ENCODE results near the gene SYS1. TPM values are rescaled to one million over a fixed set of nuclear protein-coding genes. Genes with fewer than 3 reads are reported as not detected.

SYS1 gene
- polyA plus RNA-seq, 1 experiment, result 25.1 TPM

DNA sequence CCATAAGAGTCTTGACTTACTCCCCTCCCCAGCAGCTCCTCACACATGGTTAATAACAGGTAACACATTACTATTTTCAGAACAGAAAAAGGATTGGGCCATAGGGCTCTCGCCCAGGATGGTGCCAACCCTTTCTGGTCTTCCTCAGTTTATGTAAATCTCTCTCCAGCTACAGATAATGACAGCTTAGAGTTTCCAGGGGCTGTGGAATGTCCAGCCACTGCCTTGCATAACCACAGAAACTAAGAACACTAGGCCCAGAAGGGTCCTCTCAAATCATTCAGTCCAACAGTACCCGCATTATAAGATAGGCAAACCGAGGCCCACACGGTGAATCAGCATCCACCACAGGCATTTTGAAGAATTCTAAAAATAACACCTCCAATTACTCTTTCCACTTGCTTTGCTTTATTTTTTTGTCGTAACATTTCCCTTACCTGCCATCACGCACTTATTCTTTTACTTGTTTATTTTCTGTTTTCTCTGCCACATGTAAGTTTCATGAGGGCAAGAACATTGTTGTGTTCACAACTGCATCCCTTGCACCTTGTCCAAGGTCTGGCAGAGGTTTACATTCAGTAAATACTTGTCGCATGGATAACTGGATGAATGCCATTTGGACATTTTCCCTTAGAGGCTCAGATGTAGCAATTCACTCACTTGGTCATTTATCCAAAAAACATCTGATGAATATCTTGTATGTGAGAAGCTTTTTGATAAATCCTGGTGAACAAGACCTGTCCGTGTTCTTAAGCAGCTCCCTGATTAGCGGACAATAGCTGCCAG lies 8.3 kb upstream of the SYS1 start:
- no peak for TF ChIP-seq CTCF (IDR thresholded peaks at IDR 0.05; ENCODE audit: low read depth, low read length)
- DNase-seq (ENCODE audit: low read depth, low spot score), result no peak
- Histone ChIP-seq H3K4me3 (ENCODE audit: low read depth, low read length) (peak overlapping the region; percentile 15; the same call in 1 of the 2 replicates), H3K27ac (ENCODE audit: low read depth, low read length) (peak overlapping the region; percentile 73), H3K9me3 (ENCODE audit: control insufficient read depth, insufficient read depth, low read length) (no peaks in the 10 kb centered on the region), H3K27me3 (ENCODE audit: control insufficient read depth, insufficient read depth, low read length) (no peaks in the 10 kb centered on the region)
- ChIA-PET CTCF (interaction anchor here (0.9 to 6.3 kb wide), 5 partner anchors 8 to 416 kb away, joined by 3 to 58 read pairs (median 6); partner anchors contain the start of gene SYS1), POLR2A (interaction anchor here (1.0 to 1.2 kb wide), 3 partner anchors 11 to 82 kb away, joined by 3 to 5 read pairs (median 4); no protein-coding TSS in a partner anchor)

GRCh38 chr20:45355209-45356084 lies 7.5 kb upstream of the SYS1 start:
- DNase-seq (ENCODE audit: low read depth, low spot score), result no peak
- TF ChIP-seq CTCF (IDR thresholded peaks at IDR 0.05; ENCODE audit: low read depth, low read length), result no peak
- CTCF ChIA-PET, result interaction anchor here (0.9 to 6.3 kb wide), 5 partner anchors 8 to 415 kb away, joined by 3 to 58 read pairs (median 3); partner anchors contain the start of gene SYS1
- POLR2A ChIA-PET, result interaction anchor here (1.0 to 1.2 kb wide), 3 partner anchors 11 to 81 kb away, joined by 3 to 5 read pairs (median 4); no protein-coding TSS in a partner anchor
- H3K4me3 ChIP-seq (ENCODE audit: low read depth, low read length), result peak overlapping the region; percentile 15; the same call in 1 of the 2 replicates
- H3K27me3 ChIP-seq (ENCODE audit: control insufficient read depth, insufficient read depth, low read length), result no peaks in the 10 kb centered on the region
- peak overlapping the region; percentile 73 for H3K27ac ChIP-seq (ENCODE audit: low read depth, low read length)
- no peaks in the 10 kb centered on the region for H3K9me3 ChIP-seq (ENCODE audit: control insufficient read depth, insufficient read depth, low read length)

GRCh38 chr20:45358282-45359068 lies 4.5 kb upstream of the SYS1 start:
- Histone ChIP-seq H3K27me3 (ENCODE audit: control insufficient read depth, insufficient read depth, low read length) (no peaks in the 10 kb centered on the region), H3K27ac (ENCODE audit: low read depth, low read length) (peak overlapping the region; percentile 57), H3K9me3 (ENCODE audit: control insufficient read depth, insufficient read depth, low read length) (no peaks in the 10 kb centered on the region; the same call in 1 of the 2 replicates), H3K4me3 (ENCODE audit: low read depth, low read length) (no peak overlapping the region)
- TF ChIP-seq CTCF (IDR thresholded peaks at IDR 0.05; ENCODE audit: low read depth, low read length), result no peak
- no peak for DNase-seq (ENCODE audit: low read depth, low spot score)
- POLR2A ChIA-PET, result interaction anchor here (0.8 to 2.1 kb wide), 7 partner anchors 10 to 22 kb away, joined by 3 to 6 read pairs (median 4); partner anchors contain the start of gene SDC4
- CTCF ChIA-PET, result interaction anchor here (0.9 to 7.0 kb wide), 7 partner anchors 15 to 413 kb away, joined by 3 to 88 read pairs (median 5); no protein-coding TSS in a partner anchor

DNA sequence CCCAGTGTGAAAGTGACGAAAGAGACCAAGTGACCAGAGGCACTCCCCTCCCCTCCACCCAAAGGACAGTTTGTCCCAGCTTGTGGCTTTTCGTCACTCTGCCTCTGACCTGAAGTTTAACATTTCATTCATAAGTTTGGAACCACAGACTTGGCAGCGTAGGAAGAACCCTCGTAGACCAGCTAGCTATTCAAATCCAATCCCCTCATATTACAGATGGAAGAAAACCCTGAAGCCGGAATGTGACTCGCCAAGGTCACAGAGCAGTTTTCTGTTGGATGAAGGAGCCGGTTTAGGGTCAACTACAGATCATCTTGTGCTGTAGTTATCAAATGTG lies 3.9 kb upstream of the SYS1 start:
- ChIA-PET POLR2A (interaction anchor here (0.8 to 2.1 kb wide), 3 partner anchors 10 to 21 kb away, joined by 3 to 6 read pairs (median 4); partner anchors contain the start of gene SDC4), CTCF (interaction anchor here (1.5 to 7.0 kb wide), 4 partner anchors 14 to 412 kb away, joined by 5 to 88 read pairs (median 22); no protein-coding TSS in a partner anchor)

More for the DNA sequence above, 3.9 kb upstream of the SYS1 start:
- DNase-seq (ENCODE audit: low read depth, low spot score), result no peak
- Histone ChIP-seq H3K27ac (ENCODE audit: low read depth, low read length) (peak overlapping the region; percentile 57), H3K4me3 (ENCODE audit: low read depth, low read length) (no peak overlapping the region), H3K9me3 (ENCODE audit: control insufficient read depth, insufficient read depth, low read length) (no peaks in the 10 kb centered on the region; the same call in 1 of the 2 replicates), H3K27me3 (ENCODE audit: control insufficient read depth, insufficient read depth, low read length) (no peaks in the 10 kb centered on the region)
- TF ChIP-seq CTCF (IDR thresholded peaks at IDR 0.05; ENCODE audit: low read depth, low read length), result no peak
